Heart left ventricle (tissue), 13 donors: ENCODE results near the gene BIRC2.

Experiments used
- CTCF ChIP-seq, 12 donors: fragments of 200-600 bp; sonication (generic) in 4 of 12; IDR thresholded peaks; one replicate each; pipeline versions ENCODE4 v1.5.0 to v1.8.0; 2018 to 2022; ENCODE audit warnings: antibody characterized with exemption in 12 of 12, mild to moderate bottlenecking in 5 of 12
- POLR2A ChIP-seq, 2 donors: fragments of 450-650 bp; IDR thresholded peaks; one replicate each; pipeline ENCODE4 v1.6.1; 2017; ENCODE audit warnings: antibody characterized with exemption in 2 of 2, mild to moderate bottlenecking in 2 of 2, moderate library complexity in 2 of 2
- donor health status: ischemic (EF 13 %, LVEDD 7.1; RV severe dilation, severe dysfunction).
- donor health status: DM: no; HTN: yes; CAD: no.
- donor health status: DM: no; HTN: no; CAD: no.
- donor health status: ischemic (EF 25% LVEDD 6.9; RV normal size, moderate dysfunction).
- donor health status: ischemic (EF 25% LVEDD 5.7; RV mildly dilated, moderate dysfunction).
- donor health status: ischemic (EF 35%, LVEDD 5.7; RV mildly dilated, moderate dysfunction).
- donor health status: nonischemic (EF 11% LVEDD 7.7; RV severe dilation, severe dysfunction).
- donor health status: DM: yes; HTN: yes; CAD: no.
- donor health status: PGD.
- donor health status: ischemic (EF 29% LVEDD 5.4; RV normal size, mild dysfunction).
- donor health status: nonischemic (EF 23%, LVEDD 6.1; RV moderate dilation, normal function).

- TF ChIP-seq CTCF (IDR thresholded peaks at IDR 0.05), result no peak
- no peak for TF ChIP-seq POLR2A (IDR thresholded peaks at IDR 0.05)
These were observed 64.1 kb downstream of the BIRC2 start for GRCh38 chr11:102411142-102411541.
